SHP77 treated with DMSO at 0.1 percent for 48 hours (cell line): ENCODE data around the gene CTSH.
"Not testable (repeated sequence)": the region's sequence is repeated elsewhere in the genome, so short reads cannot be mapped to it uniquely, and the experiment has no call there.

Source experiments
- DNase-seq: peaks from one replicate; lab custom pipeline; 2025; lab: John Stamatoyannopoulos, UW

Gene CTSH

GRCh38 chr15:78921940-78922339 lies 22.9 kb downstream of the CTSH start:
- no peak for DNase-seq

GRCh38 chr15:78921517-78921916 lies 23.3 kb downstream of the CTSH start:
- DNase-seq, result no peak

GRCh38 chr15:78917888-78918287 lies 27.0 kb downstream of the CTSH start:
- no peak for DNase-seq

- no peak for DNase-seq
Observed at GRCh38 chr15:78916088-78916487, 28.8 kb downstream of the CTSH start.

GRCh38 chr15:78915341-78916087 lies 29.3 kb downstream of the CTSH start:
- DNase-seq, result no peak

- no peak for DNase-seq
Observed at GRCh38 chr15:78914027-78914764, 30.6 kb downstream of the CTSH start.

- DNase-seq, result no peak
Observed at GRCh38 chr15:78913012-78913411, 31.8 kb downstream of the CTSH start.

GRCh38 chr15:78912316-78912715 lies 32.5 kb downstream of the CTSH start:
- DNase-seq, result no peak

- DNase-seq, result no peak
Observed at GRCh38 chr15:78910271-78910670, 34.6 kb downstream of the CTSH start.

GRCh38 chr15:78909791-78910228 lies 35.0 kb downstream of the CTSH start:
- DNase-seq, result peak; percentile 34

GRCh38 chr15:78909160-78909695 lies 35.6 kb downstream of the CTSH start:
- DNase-seq, result no peak

- DNase-seq, result no peak
Observed at GRCh38 chr15:78907577-78907976, 37.3 kb downstream of the CTSH start.

GRCh38 chr15:78906316-78906620 lies 38.6 kb downstream of the CTSH start:
- no peak for DNase-seq

GRCh38 chr15:78904599-78905358 lies 40.1 kb downstream of the CTSH start:
- DNase-seq, result no peak

- not testable (repeated sequence) for DNase-seq
Observed at GRCh38 chr15:78902281-78903032, 42.4 kb downstream of the CTSH start.

GRCh38 chr15:78900819-78901533 lies 43.9 kb downstream of the CTSH start:
- not testable (repeated sequence) for DNase-seq

- DNase-seq, result no peak
Observed at GRCh38 chr15:78898540-78898939, 46.3 kb downstream of the CTSH start.

GRCh38 chr15:78895471-78895870 lies 49.4 kb downstream of the CTSH start:
- no peak for DNase-seq

GRCh38 chr15:78893538-78893937 lies 51.3 kb downstream of the CTSH start:
- no peak for DNase-seq

GRCh38 chr15:78889000-78889399 lies 55.8 kb downstream of the CTSH start:
- DNase-seq, result no peak

GRCh38 chr15:78881681-78882080 lies 63.2 kb downstream of the CTSH start:
- no peak for DNase-seq
